NB4 (cell line): ENCODE results near the gene NECAB2.

ENCODE experiments used
- CTCF ChIP-seq: IDR thresholded peaks from one replicate; pipeline ENCODE4 v1.5.1; 2012; ENCODE audit warnings: low read depth, low read length
- POLR2A ChIP-seq: IDR thresholded peaks from 2 replicates; pipeline ENCODE4 v1.6.1; 2011; ENCODE audit warnings: mild to moderate bottlenecking; ENCODE audit not compliant: insufficient read length; ENCODE audit errors: extremely low read depth

GRCh38 chr16:84007965-84008364 lies 39.9 kb downstream of the NECAB2 start:
- TF ChIP-seq CTCF (no peak), POLR2A (no peak)
